H54 (cell line): ENCODE measurements around the gene KLHL40.

Source experiments
- DNase-seq: peaks from one replicate; pipeline ENCODE4 v3.0.0; 2011; ENCODE audit warnings: low spot score, mixed read lengths; ENCODE audit not compliant: insufficient read length
- FAIRE-seq: peaks from 3 replicates; lab custom pipeline; 2011; peaks lifted over from hg19 to GRCh38; lab: Jason Lieb, UNC
- POLR2A ChIP-seq: IDR thresholded peaks from 2 replicates; pipeline ENCODE4 v1.6.1; 2011; ENCODE audit warnings: low read depth, mild to moderate bottlenecking, low read length

KLHL40 gene

GRCh38 chr3:42660898-42661297 lies 24.4 kb upstream of the KLHL40 start:
- no peak for TF ChIP-seq POLR2A
- DNase-seq: no peak
- no peak for FAIRE-seq

GRCh38 chr3:42661593-42662022 lies 23.7 kb upstream of the KLHL40 start:
- no peak for TF ChIP-seq POLR2A
- DNase-seq (no peak), FAIRE-seq (no peak)

- FAIRE-seq: no peak
- DNase-seq: no peak
- TF ChIP-seq POLR2A: no peak
Observed at GRCh38 chr3:42662037-42662812, 23.1 kb upstream of the KLHL40 start.

- TF ChIP-seq POLR2A: no peak
- no peak for DNase-seq
- no peak for FAIRE-seq
Observed at GRCh38 chr3:42662813-42663535, 22.4 kb upstream of the KLHL40 start.

GRCh38 chr3:42663581-42664437 lies 21.5 kb upstream of the KLHL40 start:
- no peak for TF ChIP-seq POLR2A
- FAIRE-seq (no peak), DNase-seq (no peak)

GRCh38 chr3:42664438-42664803 lies 20.9 kb upstream of the KLHL40 start:
- TF ChIP-seq POLR2A: no peak
- no peak for DNase-seq

GRCh38 chr3:42665050-42665878 lies 20.1 kb upstream of the KLHL40 start:
- FAIRE-seq (no peak), DNase-seq (no peak)
- no peak for TF ChIP-seq POLR2A

More at GRCh38 chr3:42664438-42664803, 20.9 kb upstream of the KLHL40 start:
- FAIRE-seq: no peak

GRCh38 chr3:42666022-42666421 lies 19.3 kb upstream of the KLHL40 start:
- FAIRE-seq (no peak), DNase-seq (no peak)
- TF ChIP-seq POLR2A: no peak

- no peak for TF ChIP-seq POLR2A
- no peak for DNase-seq
- no peak for FAIRE-seq
Observed at GRCh38 chr3:42666577-42666998, 18.7 kb upstream of the KLHL40 start.

- DNase-seq (no peak), FAIRE-seq (no peak)
- no peak for TF ChIP-seq POLR2A
Observed at GRCh38 chr3:42667096-42667522, 18.2 kb upstream of the KLHL40 start.

- no peak for DNase-seq
- no peak for FAIRE-seq
- TF ChIP-seq POLR2A: no peak
Observed at GRCh38 chr3:42667523-42668412, 17.6 kb upstream of the KLHL40 start.

- TF ChIP-seq POLR2A: 0 out of 2 replicates have a peak, but pooled peaks have one; percentile 14
- no peak for FAIRE-seq
- no peak for DNase-seq
Observed at GRCh38 chr3:42668413-42668760, 16.9 kb upstream of the KLHL40 start.
